ENCODE measurements around the gene NOXO1. TPM values are rescaled to one million over a fixed set of nuclear protein-coding genes. Genes with fewer than 3 reads are reported as not detected.

NOXO1 gene
- polyA plus RNA-seq, 1 donor from 2014 or later: 8.5 TPM

DNA sequence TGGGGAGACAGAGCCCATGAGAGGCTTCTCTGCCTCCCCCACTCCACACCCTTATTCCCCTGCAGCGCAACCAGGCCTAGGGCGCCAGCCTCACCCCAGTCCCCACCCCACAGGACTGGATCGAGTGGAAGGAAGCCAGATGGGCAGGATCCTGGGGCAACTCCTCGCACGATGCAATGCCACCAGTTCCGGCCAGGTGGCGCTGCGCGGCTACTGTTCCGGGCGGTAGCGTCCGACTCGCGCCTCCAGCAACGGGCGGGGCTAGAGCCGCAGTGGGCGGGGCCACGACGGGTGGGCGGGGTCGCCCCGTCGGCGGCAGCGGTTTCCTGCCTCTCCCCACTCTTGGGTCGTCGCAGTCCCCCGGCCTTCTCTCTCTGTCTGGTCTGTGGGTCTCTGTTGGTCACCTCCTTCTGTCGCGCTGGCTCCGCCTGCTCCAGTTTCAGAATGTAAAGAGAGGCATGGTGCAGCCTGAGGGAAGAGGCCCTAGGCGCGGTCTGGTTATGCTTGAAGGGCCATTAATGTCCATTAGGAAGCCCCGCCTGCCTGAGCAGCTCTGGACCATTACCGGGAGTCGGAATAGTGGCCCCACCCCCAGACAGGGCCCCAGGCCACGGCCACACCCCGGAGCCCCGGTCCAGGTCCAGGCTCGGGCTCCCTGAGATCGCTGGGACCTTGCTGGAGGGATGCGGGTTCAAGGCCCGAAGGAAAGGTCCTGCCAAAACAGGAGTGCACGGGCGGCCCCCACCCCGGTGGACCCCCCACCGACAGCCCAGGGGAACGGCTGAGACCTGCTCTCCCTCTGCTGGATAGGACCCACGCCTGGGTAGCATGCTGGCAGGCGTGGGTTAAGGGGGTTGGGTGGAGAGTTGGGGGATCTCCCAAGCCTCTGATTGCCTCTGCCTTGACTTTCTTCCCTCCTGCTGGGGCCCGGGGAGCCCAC, 42.1 kb upstream of the NOXO1 start:
- H3K9ac ChIP-seq (ENCODE audit: low read length): peak overlapping the region; percentile 44

DNA sequence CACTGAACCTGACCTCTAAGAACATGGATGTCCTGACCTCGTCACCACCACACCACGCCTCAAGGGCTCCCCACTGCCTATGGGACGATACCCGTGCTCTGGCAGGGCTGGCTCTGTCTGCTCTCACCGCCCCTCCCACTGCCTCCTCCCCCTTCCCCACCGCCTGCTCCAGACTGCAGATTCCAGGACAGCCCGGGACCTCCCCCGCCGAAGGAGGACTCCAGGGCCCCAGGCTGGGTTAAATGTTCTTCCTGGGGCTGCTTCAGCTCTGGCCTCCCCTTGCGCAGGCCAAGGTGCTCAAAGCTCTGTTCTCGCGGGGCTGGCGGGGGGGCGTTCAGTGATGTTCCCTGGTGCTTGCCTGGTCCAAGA, 41.4 kb upstream of the NOXO1 start:
- H3K9me2 ChIP-seq (ENCODE audit: insufficient read depth, low read length): no peaks in the 10 kb centered on the region
- H4K20me1 ChIP-seq (ENCODE audit: insufficient read depth): no peaks in the 10 kb centered on the region
- no peak overlapping the region for H3K4me2 ChIP-seq (ENCODE audit: low read length)
- no peaks in the 10 kb centered on the region for H3K9me3 ChIP-seq (ENCODE audit: low read length)
- H2AFZ ChIP-seq (ENCODE audit: low read depth, low read length): no peak overlapping the region
- H3K9ac ChIP-seq (ENCODE audit: low read length): peak overlapping the region; percentile 44
- no peaks in the 10 kb centered on the region for H3K79me2 ChIP-seq (replicated peaks; ENCODE audit: insufficient read depth, low read length)
- no peaks in the 10 kb centered on the region for H3F3A ChIP-seq (ENCODE audit: insufficient read depth, low read length, poor library complexity, severe bottlenecking)
- H3K27me3 ChIP-seq (ENCODE audit: insufficient read depth, low read depth, low read length): peaks cover 53% of the 10 kb centered on the region
- H3K27ac ChIP-seq (ENCODE audit: low read length): no peak overlapping the region
- peak overlapping the region; percentile 52 for H3K4me3 ChIP-seq (ENCODE audit: low read length)
- H3K36me3 ChIP-seq (ENCODE audit: insufficient read depth, low read length): no peaks in the 10 kb centered on the region
- TF ChIP-seq MXI1 (conservative IDR thresholded peaks at IDR 0.05; ENCODE audit: poor library complexity, severe bottlenecking): no peak
- TF ChIP-seq, protein P1, sequence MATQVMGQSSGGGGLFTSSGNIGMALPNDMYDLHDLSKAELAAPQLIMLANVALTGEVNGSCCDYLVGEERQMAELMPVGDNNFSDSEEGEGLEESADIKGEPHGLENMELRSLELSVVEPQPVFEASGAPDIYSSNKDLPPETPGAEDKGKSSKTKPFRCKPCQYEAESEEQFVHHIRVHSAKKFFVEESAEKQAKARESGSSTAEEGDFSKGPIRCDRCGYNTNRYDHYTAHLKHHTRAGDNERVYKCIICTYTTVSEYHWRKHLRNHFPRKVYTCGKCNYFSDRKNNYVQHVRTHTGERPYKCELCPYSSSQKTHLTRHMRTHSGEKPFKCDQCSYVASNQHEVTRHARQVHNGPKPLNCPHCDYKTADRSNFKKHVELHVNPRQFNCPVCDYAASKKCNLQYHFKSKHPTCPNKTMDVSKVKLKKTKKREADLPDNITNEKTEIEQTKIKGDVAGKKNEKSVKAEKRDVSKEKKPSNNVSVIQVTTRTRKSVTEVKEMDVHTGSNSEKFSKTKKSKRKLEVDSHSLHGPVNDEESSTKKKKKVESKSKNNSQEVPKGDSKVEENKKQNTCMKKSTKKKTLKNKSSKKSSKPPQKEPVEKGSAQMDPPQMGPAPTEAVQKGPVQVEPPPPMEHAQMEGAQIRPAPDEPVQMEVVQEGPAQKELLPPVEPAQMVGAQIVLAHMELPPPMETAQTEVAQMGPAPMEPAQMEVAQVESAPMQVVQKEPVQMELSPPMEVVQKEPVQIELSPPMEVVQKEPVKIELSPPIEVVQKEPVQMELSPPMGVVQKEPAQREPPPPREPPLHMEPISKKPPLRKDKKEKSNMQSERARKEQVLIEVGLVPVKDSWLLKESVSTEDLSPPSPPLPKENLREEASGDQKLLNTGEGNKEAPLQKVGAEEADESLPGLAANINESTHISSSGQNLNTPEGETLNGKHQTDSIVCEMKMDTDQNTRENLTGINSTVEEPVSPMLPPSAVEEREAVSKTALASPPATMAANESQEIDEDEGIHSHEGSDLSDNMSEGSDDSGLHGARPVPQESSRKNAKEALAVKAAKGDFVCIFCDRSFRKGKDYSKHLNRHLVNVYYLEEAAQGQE (IDR thresholded peaks at IDR 0.05; ENCODE audit: borderline replicate concordance): no peak
- no peak for TF ChIP-seq SMC3 (conservative IDR thresholded peaks at IDR 0.05; ENCODE audit: poor library complexity)
- TF ChIP-seq RAD21 (conservative IDR thresholded peaks at IDR 0.05): no peak
- no peak for TF ChIP-seq EZH2 (IDR thresholded peaks at IDR 0.05; ENCODE audit: borderline replicate concordance, insufficient read depth, low read length, poor library complexity, severe bottlenecking)
- TF ChIP-seq EP300 (conservative IDR thresholded peaks at IDR 0.05; ENCODE audit: poor library complexity, severe bottlenecking): no peak
- TF ChIP-seq TAF1 (IDR thresholded peaks at IDR 0.05; ENCODE audit: low read depth): no peak

More for the DNA sequence above, 42.1 kb upstream of the NOXO1 start:
- Histone ChIP-seq H4K20me1 (ENCODE audit: insufficient read depth) (no peaks in the 10 kb centered on the region), H2AFZ (ENCODE audit: low read depth, low read length) (no peak overlapping the region), H3K36me3 (ENCODE audit: insufficient read depth, low read length) (no peaks in the 10 kb centered on the region), H3K4me2 (ENCODE audit: low read length) (no peak overlapping the region), H3K4me3 (ENCODE audit: low read length) (peak overlapping the region; percentile 52), H3K9me3 (ENCODE audit: low read length) (no peaks in the 10 kb centered on the region), H3F3A (ENCODE audit: insufficient read depth, low read length, poor library complexity, severe bottlenecking) (no peaks in the 10 kb centered on the region), H3K79me2 (replicated peaks; ENCODE audit: insufficient read depth, low read length) (no peaks in the 10 kb centered on the region), H3K9me2 (ENCODE audit: insufficient read depth, low read length) (no peaks in the 10 kb centered on the region), H3K27ac (ENCODE audit: low read length) (no peak overlapping the region), H3K27me3 (ENCODE audit: insufficient read depth, low read depth, low read length) (peaks cover 55% of the 10 kb centered on the region)
- TF ChIP-seq EP300 (conservative IDR thresholded peaks at IDR 0.05; ENCODE audit: poor library complexity, severe bottlenecking) (no peak), TAF1 (IDR thresholded peaks at IDR 0.05; ENCODE audit: low read depth) (no peak), POLR2AphosphoS5 (IDR thresholded peaks at IDR 0.05) (no peak), RAD21 (conservative IDR thresholded peaks at IDR 0.05) (peak; percentile 80), MXI1 (conservative IDR thresholded peaks at IDR 0.05; ENCODE audit: poor library complexity, severe bottlenecking) (peak; percentile 29), CTCF (IDR thresholded peaks at IDR 0.05; ENCODE audit: poor library complexity, severe bottlenecking) (peak; percentile 89), SMC3 (conservative IDR thresholded peaks at IDR 0.05; ENCODE audit: poor library complexity) (peak; percentile 84), EZH2 (IDR thresholded peaks at IDR 0.05; ENCODE audit: borderline replicate concordance, insufficient read depth, low read length, poor library complexity, severe bottlenecking) (no peak)
- TF ChIP-seq, protein P1 (IDR thresholded peaks at IDR 0.05; ENCODE audit: borderline replicate concordance): no peak

All from neural cell (in vitro differentiated cells).